SU-DHL-6 (cell line): Measurements from ENCODE around the gene COL4A2.

ENCODE experiments used
- CTCF ChIP-seq: fragments of 200-600 bp; sonication (generic); IDR thresholded peaks from one replicate; pipeline ENCODE4 v1.5.1; 2017; ENCODE audit warnings: antibody characterized with exemption, mild to moderate bottlenecking, low read length, moderate library complexity; ENCODE audit not compliant: insufficient read depth, poor library complexity, severe bottlenecking
- EZH2phosphoT487 ChIP-seq: fragments of 200-600 bp; sonication (generic), shearing (Covaris generic); conservative IDR thresholded peaks from 2 replicates; pipeline ENCODE4 v1.6.1; 2018; ENCODE audit warnings: mild to moderate bottlenecking, antibody characterized with exemption, low read length, moderate library complexity, mixed read lengths

- TF ChIP-seq CTCF: no peak
- no peak for TF ChIP-seq EZH2phosphoT487
These were observed 233.9 kb downstream of the COL4A2 start for GRCh38 chr13:110540871-110541525.
